Thoracic aorta endothelial cell (primary cell): ENCODE data around the gene NUDT19. TPM values are rescaled to one million over a fixed set of nuclear protein-coding genes. Genes with fewer than 3 reads are reported as not detected.

ENCODE experiments used
- small RNA-seq: library from RNA; depleted of rRNA; stranded (forward); fragments of <200 nt; gene quantifications from one replicate; pipeline ENCODE3, GENCODE V24; 2012
- total RNA-seq: library from RNA; depleted of rRNA; stranded (reverse); fragments of >200 nt; gene quantifications from 2 replicates; pipeline ENCODE4 v1.2.3, GENCODE V29; 2012

NUDT19 gene
- total RNA-seq: 15.0 and 22.2 TPM in 2 replicates

DNA sequence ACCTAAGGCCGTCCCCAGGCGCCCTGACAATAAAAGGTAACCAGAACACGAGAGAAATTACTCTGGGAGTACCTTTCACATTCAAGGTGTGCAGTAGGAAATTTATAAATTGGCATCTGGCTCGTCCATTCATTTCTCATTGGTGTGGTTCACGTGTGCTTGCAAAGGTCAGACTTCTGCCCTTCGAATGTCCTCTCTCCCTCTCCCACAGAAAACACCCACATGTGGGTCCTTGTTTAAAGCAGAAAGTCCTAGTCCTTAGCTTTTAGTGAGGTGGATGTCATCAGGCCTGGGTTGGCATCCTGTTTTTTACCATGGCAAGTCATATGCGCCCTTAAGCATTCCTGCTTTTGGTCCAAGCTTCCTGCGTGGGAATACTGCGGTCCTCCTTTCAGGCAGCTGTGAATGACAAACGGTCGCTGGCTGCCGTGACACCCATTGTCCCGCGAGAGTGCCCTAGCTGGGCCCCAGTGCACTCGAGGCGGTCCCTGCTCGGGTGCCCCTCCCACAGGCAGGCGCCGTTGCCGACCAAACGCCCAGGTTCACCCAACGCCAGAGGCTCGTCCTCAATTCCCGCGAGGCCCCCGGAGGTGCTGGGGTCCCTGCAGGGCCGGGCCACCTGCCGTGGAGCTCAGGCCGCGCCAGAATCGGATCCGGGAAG is at the start of gene NUDT19:
Gene NUDT19 (plus strand): TSS at position 531 of the 661 bp plus-strand sequence. CDS start 140 bp downstream, outside the sequence.

GRCh38 chr19:32674931-32675719 is 16.5 kb upstream of the NUDT19 start, which contains the start of gene ANKRD27:
Gene ANKRD27 (minus strand): TSS chr19:32675180. CDS start chr19:32659015, 16,165 bp downstream.

GRCh38 chr19:32675720-32676185 is 15.9 kb upstream of the NUDT19 start, which contains the start of gene RGS9BP:
Gene RGS9BP (plus strand): TSS chr19:32675848. CDS start chr19:32676264, 416 bp downstream.

DNA sequence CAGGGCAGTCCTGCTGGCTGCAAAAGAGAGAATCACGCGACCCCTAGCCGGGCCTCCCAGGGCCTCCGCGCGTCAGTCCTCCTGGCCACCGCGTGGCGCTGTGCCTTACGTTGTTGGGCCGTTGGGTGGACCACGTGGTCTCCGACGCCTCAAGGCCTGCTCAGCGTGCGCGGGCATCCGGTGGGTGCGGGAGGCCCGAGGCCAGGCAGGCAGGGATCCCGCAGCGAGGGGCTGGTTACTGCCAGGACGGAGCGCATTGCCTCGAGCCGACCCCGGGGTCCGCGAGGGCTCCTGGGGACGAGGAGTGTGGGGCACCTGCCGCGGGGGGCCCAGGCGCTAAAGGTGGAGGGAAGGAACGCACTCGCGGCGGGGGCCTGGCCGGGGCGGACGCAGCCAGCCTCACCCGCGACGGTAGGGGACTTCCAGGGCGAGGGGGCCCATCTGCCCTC is 28.0 kb downstream of the NUDT19 start, which contains the start of gene TDRD12:
Gene TDRD12 (plus strand): TSS at position 157 of the 449 bp plus-strand sequence. CDS start 306 bp downstream, outside the sequence.

Small RNA genes within 50 kb of the gene (small RNA-seq; reads per million reads assigned to genes)
- gene RN7SL789P: not detected

Other genes with a start within 250 kb of the NUDT19 start
- gene PDCD5, start 110.6 kb upstream of the NUDT19 start, total RNA-seq: 130 and 136 TPM in 2 replicates
- 46.9 and 48.2 TPM in 2 replicates for gene ANKRD27, start 16.6 kb upstream of the NUDT19 start, total RNA-seq
- gene RGS9BP, start 16.0 kb upstream of the NUDT19 start, total RNA-seq: 0.13 and 0.22 TPM in 2 replicates
- under 0.01 and 0.36 TPM in 2 replicates for gene TDRD12, start 27.9 kb downstream of the NUDT19 start, total RNA-seq
- not detected in 2 replicates for gene SLC7A9, start 177.9 kb downstream of the NUDT19 start, total RNA-seq